ENCODE measurements around the gene SYMPK.

The SYMPK gene

DNA sequence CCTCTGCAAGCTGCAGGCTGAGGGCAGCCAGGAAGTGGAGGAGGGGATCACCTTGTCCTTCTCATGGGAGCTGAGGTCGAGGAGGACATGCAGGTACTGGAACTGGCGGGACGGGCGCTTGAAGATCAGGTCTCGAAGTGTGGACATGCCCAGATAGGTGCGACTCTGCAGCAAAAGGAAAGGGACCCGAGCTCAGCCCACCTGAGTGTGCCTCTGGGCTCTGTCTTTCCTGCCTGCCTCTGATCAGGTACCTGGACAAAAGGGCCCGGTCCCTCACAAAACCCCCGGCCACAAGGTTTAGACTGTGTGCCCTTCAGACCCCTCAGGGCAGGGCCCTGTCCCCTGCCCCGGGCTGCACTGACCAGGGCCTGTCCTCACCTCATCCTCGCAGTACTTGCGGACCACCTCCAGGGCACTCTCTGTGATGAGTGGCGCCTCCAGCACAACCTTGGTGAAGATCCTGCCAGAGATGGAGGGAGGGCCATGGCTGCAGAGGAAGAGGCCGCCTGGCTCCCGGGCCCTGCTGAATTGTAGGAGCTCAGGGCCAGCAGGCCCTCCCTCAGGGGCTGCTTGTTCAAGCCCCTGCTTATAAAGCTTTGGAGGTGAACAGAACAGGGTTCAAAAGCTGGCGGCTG, 35.4 kb downstream of the SYMPK start:
- Histone ChIP-seq H3K9ac (ENCODE audit: insufficient read length, low read depth) (no peak overlapping the region), H3K9me3 (ENCODE audit: insufficient read depth, low read length) (no peaks in the 10 kb centered on the region), H3K4me1 (ENCODE audit: insufficient read depth, insufficient read length) (peaks cover 5% of the 10 kb centered on the region), H3K27me3 (ENCODE audit: insufficient read depth, insufficient read length) (no peaks in the 10 kb centered on the region), H3K4me3 (ENCODE audit: insufficient read length, low read depth) (no peak overlapping the region), H3K36me3 (ENCODE audit: insufficient read depth, insufficient read length, low read length) (peaks cover 96% of the 10 kb centered on the region)
- DNase-seq (ENCODE audit: low read depth, low spot score) = no peak
- TF ChIP-seq SUZ12 (IDR thresholded peaks at IDR 0.05; ENCODE audit: extremely low read depth, insufficient read depth, insufficient read length) (no peak), ZNF274 (IDR thresholded peaks at IDR 0.05; ENCODE audit: low read depth, low read length) (no peak)

DNA sequence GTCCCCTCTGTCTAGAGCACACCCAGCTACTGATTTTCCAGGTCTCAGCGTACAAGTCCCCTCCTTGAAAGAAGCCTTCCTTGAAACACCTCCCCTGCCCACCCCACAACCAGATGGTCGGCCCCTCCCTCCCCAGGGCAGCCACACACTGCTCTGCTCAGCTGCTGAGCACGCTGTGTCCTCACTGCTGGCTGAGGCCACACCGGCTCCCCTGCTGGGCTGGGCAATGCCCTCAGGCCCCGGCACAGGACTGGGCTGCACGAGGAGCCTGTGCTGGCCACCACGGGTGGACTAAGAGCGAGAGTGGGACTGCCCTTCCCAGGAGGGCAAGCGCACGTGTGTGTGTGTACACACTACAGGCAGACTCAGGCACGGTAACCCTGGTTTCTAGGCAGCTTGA, 36.0 kb downstream of the SYMPK start:
- Histone ChIP-seq H3K27me3 (ENCODE audit: insufficient read depth, insufficient read length) (no peaks in the 10 kb centered on the region), H3K4me3 (ENCODE audit: insufficient read length, low read depth) (no peak overlapping the region), H3K9me3 (ENCODE audit: insufficient read depth, low read length) (no peaks in the 10 kb centered on the region), H3K4me1 (ENCODE audit: insufficient read depth, insufficient read length) (peaks cover 5% of the 10 kb centered on the region), H3K9ac (ENCODE audit: insufficient read length, low read depth) (no peak overlapping the region), H3K36me3 (ENCODE audit: insufficient read depth, insufficient read length, low read length) (peaks cover 90% of the 10 kb centered on the region)
- TF ChIP-seq SUZ12 (IDR thresholded peaks at IDR 0.05; ENCODE audit: extremely low read depth, insufficient read depth, insufficient read length) = no peak
- no peak for DNase-seq (ENCODE audit: low read depth, low spot score)

DNA sequence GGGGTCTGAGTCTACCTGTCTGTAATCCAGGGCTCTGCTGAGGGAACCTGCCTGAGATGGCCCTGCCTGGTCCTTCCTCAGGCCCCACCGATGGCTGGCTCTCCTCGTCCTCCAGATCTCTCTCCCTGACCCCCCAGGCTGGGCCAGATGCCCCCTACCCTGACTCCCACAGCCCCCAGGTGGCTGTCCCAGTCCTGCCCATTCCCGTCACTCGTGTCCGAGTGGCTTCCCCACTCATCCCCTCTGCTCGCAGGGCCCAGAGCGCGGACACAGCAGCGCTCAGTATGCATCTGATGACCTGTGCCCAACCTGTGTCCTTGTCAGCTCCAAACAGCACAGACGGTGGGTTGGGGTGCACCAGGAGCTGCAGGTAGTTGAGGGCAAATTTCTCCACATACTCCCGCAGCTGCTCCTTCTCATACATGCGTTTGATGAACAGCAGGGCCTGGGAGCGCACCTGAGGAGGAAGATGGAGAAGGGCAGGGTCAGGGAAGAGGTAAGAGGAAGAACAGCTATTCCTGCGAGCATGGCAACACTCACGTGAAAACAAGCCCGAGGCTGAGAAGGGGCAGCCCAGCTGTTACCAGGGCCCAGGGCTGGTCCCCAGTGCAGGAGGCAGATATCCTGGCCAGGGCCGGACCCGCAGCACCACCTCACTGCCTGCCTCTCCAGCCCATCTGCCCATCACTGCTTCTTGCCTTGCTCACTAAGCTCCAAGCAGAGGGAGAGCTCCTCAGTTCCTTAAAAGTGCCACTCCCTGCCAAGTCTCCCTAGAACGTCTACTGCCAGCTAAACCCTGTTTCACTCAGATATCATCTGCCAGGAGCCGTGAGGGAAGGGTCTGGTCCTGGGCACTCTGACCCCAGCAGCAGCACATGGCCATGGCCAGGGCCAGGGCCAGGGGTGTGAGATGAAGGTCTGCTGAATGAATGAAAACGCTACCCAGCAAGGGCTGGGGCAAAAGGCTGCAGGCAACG, 36.7 kb downstream of the SYMPK start:
- no peak for DNase-seq (ENCODE audit: low read depth, low spot score)
- peaks cover 9% of the 10 kb centered on the region for H3K4me1 ChIP-seq (ENCODE audit: insufficient read depth, insufficient read length)
- H3K9me3 ChIP-seq (ENCODE audit: insufficient read depth, low read length) = no peaks in the 10 kb centered on the region
- H3K36me3 ChIP-seq (ENCODE audit: insufficient read depth, insufficient read length, low read length) = peaks cover 90% of the 10 kb centered on the region
- H3K27me3 ChIP-seq (ENCODE audit: insufficient read depth, insufficient read length) = no peaks in the 10 kb centered on the region
- no peak overlapping the region for H3K4me3 ChIP-seq (ENCODE audit: insufficient read length, low read depth)
- TF ChIP-seq ZNF274 (IDR thresholded peaks at IDR 0.05; ENCODE audit: low read depth, low read length) (no peak), YY1 (IDR thresholded peaks at IDR 0.05; ENCODE audit: insufficient read depth, insufficient read length) (no peak), SUZ12 (IDR thresholded peaks at IDR 0.05; ENCODE audit: extremely low read depth, insufficient read depth, insufficient read length) (no peak)
- no peak overlapping the region for H3K9ac ChIP-seq (ENCODE audit: insufficient read length, low read depth)

DNA sequence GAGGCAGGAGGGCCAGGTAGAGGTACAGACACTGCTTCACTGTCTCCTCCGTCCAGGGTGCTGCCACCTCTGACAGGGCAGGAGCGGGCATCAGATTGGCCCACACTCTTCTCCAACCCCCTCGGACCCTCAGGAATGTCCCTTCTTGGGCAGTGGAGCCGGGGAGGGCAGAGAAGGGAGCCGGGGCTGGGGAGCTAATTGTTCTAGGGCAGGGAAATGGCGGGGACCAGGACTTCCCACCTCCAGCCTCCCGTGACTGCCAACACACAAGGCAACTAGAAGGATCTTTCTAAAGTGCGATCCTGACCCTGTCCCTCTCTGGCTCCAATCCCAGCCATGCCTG, 37.7 kb downstream of the SYMPK start:
- Histone ChIP-seq H3K9me3 (ENCODE audit: insufficient read depth, low read length) (no peaks in the 10 kb centered on the region), H3K36me3 (ENCODE audit: insufficient read depth, insufficient read length, low read length) (peaks cover 92% of the 10 kb centered on the region), H3K4me1 (ENCODE audit: insufficient read depth, insufficient read length) (peaks cover 9% of the 10 kb centered on the region), H3K27me3 (ENCODE audit: insufficient read depth, insufficient read length) (no peaks in the 10 kb centered on the region), H3K4me3 (ENCODE audit: insufficient read length, low read depth) (no peak overlapping the region), H3K9ac (ENCODE audit: insufficient read length, low read depth) (no peak overlapping the region)
- DNase-seq (ENCODE audit: low read depth, low spot score) = no peak
- TF ChIP-seq ZNF274 (IDR thresholded peaks at IDR 0.05; ENCODE audit: low read depth, low read length) (no peak), SUZ12 (IDR thresholded peaks at IDR 0.05; ENCODE audit: extremely low read depth, insufficient read depth, insufficient read length) (no peak), YY1 (IDR thresholded peaks at IDR 0.05; ENCODE audit: insufficient read depth, insufficient read length) (no peak)

DNA sequence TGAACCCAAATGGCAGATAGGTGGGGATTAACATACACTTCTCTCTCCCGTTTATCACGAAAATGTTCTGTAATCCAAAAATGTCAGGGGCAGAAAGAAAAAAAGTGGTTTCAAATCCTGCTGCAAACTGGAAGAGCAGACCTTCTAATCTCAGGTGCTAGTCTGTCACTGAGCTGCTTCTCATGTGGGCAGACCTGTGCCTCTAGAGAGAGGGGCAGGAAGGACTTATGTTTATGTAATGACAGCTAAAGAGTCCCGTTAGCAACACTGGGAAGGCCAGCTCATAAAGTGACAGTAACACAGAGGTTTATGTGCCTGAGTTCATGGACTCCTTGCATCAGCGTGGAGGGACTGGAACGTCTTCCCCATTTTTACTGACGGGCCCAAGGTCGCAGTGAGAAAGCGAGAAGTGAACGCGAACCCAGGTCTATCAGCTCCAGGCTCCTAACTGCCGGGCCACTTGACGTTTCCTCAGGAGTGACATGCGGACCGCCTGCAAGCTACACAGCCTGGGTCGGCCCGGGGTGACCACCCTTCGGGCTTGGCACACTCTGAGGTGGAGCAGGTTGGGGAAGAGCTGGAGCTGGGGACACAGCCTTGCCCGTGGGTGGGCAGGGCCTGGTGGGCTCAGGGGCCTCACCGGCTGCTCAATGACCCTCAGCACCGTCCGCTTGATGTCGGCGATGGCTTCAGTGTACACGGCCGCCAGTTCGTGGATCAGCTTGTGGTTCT, 38.2 kb downstream of the SYMPK start:
- TF ChIP-seq SUZ12 (IDR thresholded peaks at IDR 0.05; ENCODE audit: extremely low read depth, insufficient read depth, insufficient read length) (no peak), ZNF274 (IDR thresholded peaks at IDR 0.05; ENCODE audit: low read depth, low read length) (no peak), YY1 (IDR thresholded peaks at IDR 0.05; ENCODE audit: insufficient read depth, insufficient read length) (no peak)
- no peak for DNase-seq (ENCODE audit: low read depth, low spot score)
- Histone ChIP-seq H3K36me3 (ENCODE audit: insufficient read depth, insufficient read length, low read length) (peaks cover 92% of the 10 kb centered on the region), H3K4me3 (ENCODE audit: insufficient read length, low read depth) (no peak overlapping the region), H3K27me3 (ENCODE audit: insufficient read depth, insufficient read length) (no peaks in the 10 kb centered on the region), H3K9ac (ENCODE audit: insufficient read length, low read depth) (no peak overlapping the region), H3K9me3 (ENCODE audit: insufficient read depth, low read length) (no peaks in the 10 kb centered on the region), H3K4me1 (ENCODE audit: insufficient read depth, insufficient read length) (peaks cover 11% of the 10 kb centered on the region)

DNA sequence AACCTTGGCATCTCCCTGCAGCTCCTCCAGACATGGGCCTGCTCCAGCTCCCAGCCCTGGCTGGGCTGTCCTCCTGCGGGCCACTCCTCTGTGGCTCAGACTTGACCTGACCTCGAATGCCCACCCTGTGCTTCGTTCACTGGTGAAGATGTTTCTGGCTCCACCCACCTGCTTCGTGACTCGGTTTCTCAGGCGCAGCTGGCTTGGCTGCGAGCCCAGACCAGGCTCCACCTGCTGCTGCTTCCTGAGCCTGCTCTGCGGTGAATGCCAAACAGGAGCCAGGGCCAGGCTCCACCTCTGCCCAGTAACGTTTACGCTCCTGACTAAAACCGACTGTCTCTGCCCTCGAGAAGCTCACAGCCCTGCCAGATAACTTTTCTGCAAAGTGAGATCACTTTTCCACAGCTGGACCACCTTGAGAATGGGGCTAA, 38.9 kb downstream of the SYMPK start:
- no peak for DNase-seq (ENCODE audit: low read depth, low spot score)
- Histone ChIP-seq H3K4me1 (ENCODE audit: insufficient read depth, insufficient read length) (peaks cover 16% of the 10 kb centered on the region), H3K9me3 (ENCODE audit: insufficient read depth, low read length) (no peaks in the 10 kb centered on the region), H3K4me3 (ENCODE audit: insufficient read length, low read depth) (no peak overlapping the region), H3K9ac (ENCODE audit: insufficient read length, low read depth) (no peak overlapping the region), H3K36me3 (ENCODE audit: insufficient read depth, insufficient read length, low read length) (peaks cover 91% of the 10 kb centered on the region), H3K27me3 (ENCODE audit: insufficient read depth, insufficient read length) (no peaks in the 10 kb centered on the region)
- TF ChIP-seq ZNF274 (IDR thresholded peaks at IDR 0.05; ENCODE audit: low read depth, low read length) (no peak), SUZ12 (IDR thresholded peaks at IDR 0.05; ENCODE audit: extremely low read depth, insufficient read depth, insufficient read length) (no peak), YY1 (IDR thresholded peaks at IDR 0.05; ENCODE audit: insufficient read depth, insufficient read length) (no peak)

DNA sequence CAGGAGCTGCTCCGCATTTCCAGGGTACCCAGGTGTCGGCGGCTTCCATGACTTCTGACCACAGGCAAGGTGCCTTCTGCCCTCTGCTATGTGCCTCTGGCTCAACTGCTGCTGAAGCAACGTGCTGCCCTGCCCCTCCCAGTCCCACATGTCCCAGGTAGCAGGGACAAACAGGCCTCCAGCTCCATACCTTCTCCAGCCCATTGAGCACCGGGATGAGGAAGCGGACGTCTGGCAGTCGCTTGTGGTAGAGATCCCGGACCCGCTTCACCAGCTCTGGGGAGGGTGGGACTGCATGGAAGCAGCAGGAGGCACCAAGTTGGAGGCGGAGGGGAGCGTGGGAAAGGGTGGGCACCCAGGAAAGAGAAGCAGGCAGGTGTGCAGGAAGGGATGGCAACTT, 39.8 kb downstream of the SYMPK start:
- no peak for DNase-seq (ENCODE audit: low read depth, low spot score)
- H3K4me3 ChIP-seq (ENCODE audit: insufficient read length, low read depth) = no peak overlapping the region
- peaks cover 83% of the 10 kb centered on the region for H3K36me3 ChIP-seq (ENCODE audit: insufficient read depth, insufficient read length, low read length)
- no peak for TF ChIP-seq ZNF274 (IDR thresholded peaks at IDR 0.05; ENCODE audit: low read depth, low read length)
- no peak for TF ChIP-seq YY1 (IDR thresholded peaks at IDR 0.05; ENCODE audit: insufficient read depth, insufficient read length)
- no peak for TF ChIP-seq SUZ12 (IDR thresholded peaks at IDR 0.05; ENCODE audit: extremely low read depth, insufficient read depth, insufficient read length)
- H3K4me1 ChIP-seq (ENCODE audit: insufficient read depth, insufficient read length) = peaks cover 18% of the 10 kb centered on the region
- no peaks in the 10 kb centered on the region for H3K27me3 ChIP-seq (ENCODE audit: insufficient read depth, insufficient read length)
- H3K9ac ChIP-seq (ENCODE audit: insufficient read length, low read depth) = no peak overlapping the region
- H3K9me3 ChIP-seq (ENCODE audit: insufficient read depth, low read length) = no peaks in the 10 kb centered on the region

Measured in NT2/D1 (cell line).